ENCODE measurements around the gene BEST1.

Gene BEST1

GRCh38 chr11:61950035-61950547, at the start of gene BEST1:
TSS of gene BEST1 (plus strand) at chr11:61950351. CDS start at chr11:61951807, 1,456 bp downstream.
- no peak for DNase-seq (ENCODE audit: low spot score)

- DNase-seq (ENCODE audit: low spot score): no peak
These were observed 48.8 kb upstream of the BEST1 start for GRCh38 chr11:61901397-61901796.

DNA sequence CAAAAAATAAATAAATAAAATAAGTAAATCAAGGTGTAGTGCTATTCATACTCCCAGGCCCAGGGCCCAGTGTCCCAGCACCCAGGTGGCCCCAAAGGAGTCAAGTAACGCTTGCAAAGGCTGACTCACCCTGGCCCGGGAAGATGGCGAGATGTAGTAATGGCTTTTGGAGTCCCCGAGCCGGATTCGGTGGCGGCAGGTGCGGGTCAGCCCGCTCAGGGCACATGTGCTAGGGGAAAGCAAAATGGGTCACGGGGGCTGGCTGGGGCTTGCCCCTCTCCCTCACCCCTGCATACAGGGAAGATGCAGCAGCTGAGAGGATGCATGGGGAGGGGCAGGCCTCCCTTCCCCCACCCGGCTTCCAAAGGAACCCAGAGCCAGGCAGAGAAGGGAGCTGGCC, 47.8 kb upstream of the BEST1 start:
- DNase-seq (ENCODE audit: low spot score): no peak

DNA sequence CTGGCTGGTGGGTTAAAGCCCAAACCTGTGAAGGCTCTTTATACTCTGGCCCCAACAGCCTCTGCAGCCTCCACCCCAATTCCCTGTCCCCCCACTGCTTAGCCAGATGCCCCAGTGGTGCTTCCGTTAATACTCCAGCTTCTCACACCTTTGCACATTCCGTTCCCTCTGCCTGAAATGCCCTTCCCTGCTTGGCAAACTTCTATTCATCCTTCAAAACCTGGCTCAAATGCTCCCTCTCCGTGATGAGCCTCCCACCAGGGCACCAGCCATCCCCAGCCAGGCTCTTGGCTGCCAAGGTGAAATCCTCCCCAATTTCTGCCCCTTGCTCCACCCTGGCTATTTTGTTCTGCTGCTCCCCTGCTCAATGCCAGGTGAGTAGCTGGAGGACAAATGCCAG, 46.3 kb upstream of the BEST1 start:
- no peak for DNase-seq (ENCODE audit: low spot score)

- no peak for DNase-seq (ENCODE audit: low spot score)
These were observed 45.6 kb upstream of the BEST1 start for GRCh38 chr11:61904539-61905048.

GRCh38 chr11:61905067-61905696, 45.0 kb upstream of the BEST1 start:
- no peak for DNase-seq (ENCODE audit: low spot score)

DNA sequence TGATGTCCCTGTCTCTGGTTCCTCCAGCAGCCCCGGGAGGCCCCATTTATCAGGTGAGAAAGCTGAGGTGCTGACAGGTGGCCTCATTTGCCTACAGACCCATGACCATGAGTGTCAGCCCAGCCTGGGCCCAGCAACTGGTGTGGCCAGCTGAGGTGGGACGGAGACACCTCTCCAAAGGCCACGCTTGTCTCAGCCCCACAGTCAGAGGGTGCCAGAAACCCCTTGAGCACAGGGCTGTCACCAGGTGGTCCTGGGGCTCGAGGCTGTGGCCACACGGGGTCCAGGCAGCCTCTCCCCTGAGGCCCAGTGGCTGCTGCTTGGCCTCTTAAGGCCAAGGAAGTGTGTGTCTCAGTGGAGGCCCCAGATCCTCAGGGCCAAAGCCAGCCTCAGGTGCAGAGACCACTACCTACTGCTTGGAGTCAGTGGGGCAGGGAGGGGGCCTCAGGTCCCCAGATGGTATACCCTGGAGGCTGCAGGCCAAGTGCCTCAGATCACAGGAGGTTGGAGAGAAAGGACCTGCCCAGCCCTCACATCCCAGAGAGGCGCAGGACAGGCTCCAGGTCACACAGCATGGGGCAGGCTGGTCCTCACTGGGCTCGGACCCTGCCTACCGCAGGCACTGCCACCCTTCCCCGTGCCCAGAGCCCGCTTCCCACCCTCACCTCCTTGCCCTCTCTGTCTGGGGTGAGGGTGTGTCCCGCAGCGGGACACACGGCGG, 44.2 kb upstream of the BEST1 start:
- no peak for DNase-seq (ENCODE audit: low spot score)

DNA sequence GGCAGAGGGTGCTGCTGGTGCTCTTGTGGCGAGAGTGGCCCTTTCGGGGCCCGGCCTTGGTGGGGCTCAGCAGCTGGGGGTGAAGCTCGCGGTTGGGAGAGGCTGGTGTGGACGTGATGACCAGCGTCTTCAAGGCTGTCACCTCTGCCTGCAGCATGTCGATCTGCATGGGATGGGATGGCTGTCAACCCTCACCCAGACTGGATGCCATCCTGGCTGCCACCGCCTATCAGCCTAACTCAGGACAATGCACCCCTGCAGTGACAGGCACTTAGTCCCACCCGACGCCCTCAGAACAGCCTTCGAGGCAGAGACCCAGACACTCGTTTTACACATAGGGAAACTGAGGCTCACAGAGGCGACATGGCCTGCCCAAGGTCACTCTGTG, 43.6 kb upstream of the BEST1 start:
- DNase-seq (ENCODE audit: low spot score): no peak

- DNase-seq (ENCODE audit: low spot score): no peak
These were observed 42.9 kb upstream of the BEST1 start for GRCh38 chr11:61907282-61907681.

GRCh38 chr11:61907871-61908729, 42.1 kb upstream of the BEST1 start:
- DNase-seq (ENCODE audit: low spot score): no peak

DNA sequence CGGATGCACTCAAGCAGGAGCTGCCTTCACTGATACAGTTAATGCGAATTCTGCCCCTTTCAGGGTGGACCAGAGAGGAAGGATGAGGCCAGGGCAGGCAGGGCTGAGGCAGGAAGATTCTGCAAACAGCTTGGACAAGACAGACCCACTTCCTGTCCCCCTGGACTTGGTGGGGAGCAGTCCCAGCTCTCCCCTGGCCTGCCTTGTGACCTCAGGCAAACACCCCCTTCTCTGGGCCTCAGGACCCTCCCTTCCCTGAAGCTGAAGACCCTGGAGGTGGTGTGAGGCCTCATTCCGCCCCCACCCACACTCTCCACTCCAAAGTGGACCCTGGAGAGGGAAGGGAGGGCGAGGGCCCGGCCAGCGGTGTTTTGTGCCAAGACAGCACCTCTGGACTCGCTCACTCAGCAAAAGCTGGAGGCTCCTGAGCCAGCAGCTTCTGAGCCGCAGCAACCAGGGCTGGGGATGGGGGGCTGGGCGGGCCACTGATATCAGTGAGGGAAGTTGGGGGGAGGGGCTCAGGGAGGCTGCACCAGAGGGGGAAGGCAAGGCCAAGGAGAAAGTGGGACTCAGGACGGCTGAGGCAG, 41.3 kb upstream of the BEST1 start:
- no peak for DNase-seq (ENCODE audit: low spot score)

DNA sequence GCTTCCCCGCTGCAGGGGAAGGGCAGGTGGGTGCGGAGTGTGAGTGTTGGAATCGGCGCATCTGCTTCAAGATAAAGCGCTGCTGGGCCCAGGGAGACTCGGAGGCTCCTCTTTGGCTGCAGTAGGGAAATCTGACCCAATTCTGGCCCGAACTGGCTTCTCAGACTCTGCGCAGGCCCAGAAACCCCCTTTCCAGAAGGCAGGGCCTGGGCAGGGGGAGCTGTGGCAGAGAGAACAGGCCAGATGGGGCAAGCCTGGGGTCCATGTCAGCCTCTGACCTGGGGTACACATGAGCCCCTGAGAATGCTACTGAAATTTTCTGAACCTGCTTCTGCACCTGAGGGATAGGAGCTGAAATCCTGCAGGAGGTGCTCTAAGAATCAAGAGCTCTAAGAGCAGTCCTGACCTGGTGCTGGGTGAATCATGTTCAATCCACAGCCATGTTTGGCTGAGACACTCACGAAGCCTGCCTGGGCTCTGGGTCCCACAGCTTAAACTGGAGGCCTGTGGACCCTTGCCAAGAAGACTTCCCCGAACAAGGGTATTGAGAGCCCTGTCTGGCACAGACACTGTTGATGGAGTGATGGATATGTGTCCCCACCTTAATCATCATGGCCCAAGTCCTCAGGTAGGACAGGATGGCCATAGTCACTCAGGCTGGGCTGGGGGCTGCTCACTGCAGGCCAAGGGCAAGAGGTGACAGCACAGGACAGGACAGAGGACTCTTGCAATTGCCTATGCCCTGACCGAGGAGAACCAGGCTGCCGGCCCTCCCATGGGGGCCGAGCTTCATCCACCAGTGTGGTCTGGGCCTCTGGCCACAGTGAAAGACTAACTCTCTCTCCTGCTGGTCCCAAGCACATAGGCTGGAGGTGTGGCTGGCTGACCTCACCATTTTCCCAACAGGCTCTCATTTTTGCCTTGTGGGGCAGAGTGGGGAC, 39.7 kb upstream of the BEST1 start:
- DNase-seq (ENCODE audit: low spot score): no peak

DNA sequence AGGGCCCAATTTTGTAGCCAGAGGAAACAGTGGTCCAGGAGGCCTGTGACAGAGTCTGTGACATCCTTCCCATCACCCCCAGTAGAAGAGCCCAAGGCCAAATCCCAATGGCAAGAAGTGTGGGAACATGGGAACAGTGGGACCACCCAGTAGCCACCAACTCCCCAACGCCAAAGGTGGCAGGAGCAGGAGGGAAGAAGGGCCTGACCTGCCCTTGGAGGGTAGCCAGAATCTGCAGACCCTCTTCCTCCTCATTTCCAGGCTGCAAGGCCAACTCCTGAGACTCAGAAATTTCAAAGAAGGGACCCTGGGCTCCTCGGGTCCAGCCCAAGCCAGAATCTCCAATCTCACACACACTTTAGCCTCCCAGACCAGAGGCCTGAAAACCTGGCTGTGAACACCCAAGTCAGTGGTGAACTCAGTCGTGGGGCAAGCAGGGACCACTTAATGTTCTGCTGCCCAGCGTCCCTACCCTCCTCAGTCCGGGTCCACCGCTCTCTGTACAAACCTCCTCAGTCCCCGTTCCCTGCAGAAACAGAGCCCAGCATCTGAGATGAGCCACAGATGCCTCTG, 38.9 kb upstream of the BEST1 start:
- no peak for DNase-seq (ENCODE audit: low spot score)

DNA sequence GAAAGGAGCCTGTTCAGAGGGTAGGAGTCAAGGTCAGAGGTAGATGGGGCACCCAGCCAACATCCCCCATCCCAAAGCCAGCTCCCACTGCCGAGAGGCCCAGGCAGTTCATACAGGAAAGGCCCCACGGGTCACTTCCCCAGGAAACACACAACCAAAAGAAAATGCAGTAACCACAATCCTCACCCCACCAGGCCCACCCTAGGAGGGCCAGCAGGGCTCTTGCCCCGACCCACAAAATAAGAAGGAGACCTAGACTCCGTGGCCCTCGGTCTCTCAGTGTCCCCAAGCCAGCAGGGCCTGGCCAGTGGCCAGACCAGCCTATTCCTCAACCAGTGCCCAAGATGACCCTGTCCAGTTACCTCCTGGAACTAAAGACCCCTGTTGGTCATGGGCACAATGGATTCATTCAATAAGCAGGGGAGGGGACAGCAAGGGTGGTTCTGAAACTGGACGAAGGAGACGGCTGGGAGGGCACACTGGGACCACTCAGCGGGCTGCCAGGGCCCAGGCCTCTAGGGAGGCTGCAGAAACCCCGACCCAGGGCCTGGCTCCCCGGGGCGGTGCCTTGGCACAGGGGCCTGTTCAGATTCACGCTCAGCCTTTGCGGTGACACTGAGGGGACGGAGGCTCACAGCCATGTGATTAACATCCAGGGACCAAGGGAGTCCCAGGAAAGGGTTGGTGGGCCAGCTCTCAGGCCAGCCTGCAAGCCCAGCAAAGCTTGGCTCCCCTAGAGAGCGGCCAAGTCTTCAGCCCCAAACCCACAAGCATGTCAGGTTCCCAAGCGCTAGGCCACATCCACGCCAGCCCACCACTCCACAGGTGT, 38.2 kb upstream of the BEST1 start:
- no peak for DNase-seq (ENCODE audit: low spot score)

- DNase-seq (ENCODE audit: low spot score): no peak
These were observed 37.6 kb upstream of the BEST1 start for GRCh38 chr11:61912530-61912898.

GRCh38 chr11:61912991-61913698, 37.0 kb upstream of the BEST1 start:
- no peak for DNase-seq (ENCODE audit: low spot score)

DNA sequence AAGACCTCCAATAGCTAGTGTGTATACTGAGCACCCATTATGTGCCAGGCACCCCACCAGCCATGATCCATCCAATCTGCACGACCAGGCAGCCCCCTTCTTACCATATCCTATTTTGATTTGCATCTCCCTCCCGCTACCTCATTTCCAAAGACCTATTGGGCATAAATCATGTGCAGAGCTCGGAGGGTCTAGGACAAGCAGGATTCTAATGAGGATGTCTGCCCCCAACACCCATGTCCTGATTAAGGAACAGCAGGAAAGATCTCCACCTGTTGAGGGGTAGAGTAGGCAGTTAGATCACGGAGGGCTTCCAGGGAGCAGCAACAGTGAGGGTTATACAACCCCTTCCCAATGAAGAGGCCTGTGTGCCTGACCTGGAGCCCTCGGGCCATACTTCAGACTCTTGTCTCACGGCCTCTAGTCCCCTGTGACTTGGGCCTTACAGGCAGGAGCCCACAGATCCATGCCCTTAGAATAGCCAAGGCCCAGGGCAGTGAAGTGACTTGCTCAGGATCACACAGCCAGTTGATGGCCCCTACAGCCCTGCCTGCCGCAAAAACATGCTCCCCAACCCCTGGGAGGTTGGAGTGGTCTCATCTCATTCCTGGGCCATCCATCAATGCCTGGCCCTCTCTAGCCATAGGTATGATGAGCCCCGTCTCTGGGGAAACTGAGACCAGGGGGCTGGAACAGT, 36.3 kb upstream of the BEST1 start:
- DNase-seq (ENCODE audit: low spot score): no peak

DNA sequence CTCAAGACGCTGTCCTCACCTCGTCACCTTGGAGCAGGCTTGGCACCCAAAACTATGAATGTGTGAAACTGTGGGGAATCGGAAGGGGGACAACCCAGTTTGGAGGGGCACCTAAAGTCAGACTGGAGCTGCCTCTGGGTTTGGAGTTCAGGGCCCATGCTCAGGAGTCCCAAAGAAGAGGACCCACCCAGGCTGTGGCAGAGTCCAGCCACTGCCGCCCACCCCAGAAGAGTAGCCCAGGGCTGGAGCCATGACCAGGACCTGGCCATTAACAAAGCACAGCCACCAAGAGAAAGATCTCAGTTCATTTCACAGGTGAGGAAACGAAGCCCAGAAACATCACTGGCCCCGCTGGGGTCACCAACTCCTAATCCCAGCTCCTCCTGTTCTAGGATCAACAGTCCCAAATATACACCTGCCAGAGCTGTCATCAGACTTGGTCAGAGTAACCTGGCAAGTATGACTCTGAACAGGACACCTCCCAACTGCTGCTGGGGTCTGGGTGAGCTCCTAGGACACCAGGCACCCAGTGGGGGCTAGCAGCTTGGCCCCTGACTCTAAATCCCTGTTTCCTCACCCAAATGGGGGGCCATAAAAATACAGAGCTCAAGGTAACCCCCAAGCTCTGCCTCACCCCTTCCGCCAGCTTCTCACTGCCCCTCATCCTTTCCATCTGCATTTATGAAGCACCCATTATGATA, 35.5 kb upstream of the BEST1 start:
- DNase-seq (ENCODE audit: low spot score): no peak

Data from left forelimb (tissue), 1 donor.